MCF 10A (cell line): ENCODE data around the gene NUP210L. TPM values are rescaled to one million over a fixed set of nuclear protein-coding genes. Genes with fewer than 3 reads are reported as not detected.
"Not testable (repeated sequence)": the region's sequence is repeated elsewhere in the genome, so short reads cannot be mapped to it uniquely, and the experiment has no call there.

Source experiments
- BruUV-seq: library from RNA; stranded (reverse); fragments of 400-500 nt; replicated peaks from 2 replicates; lab custom pipeline; 2021; lab: Mats Ljungman, UMichigan
- CTCF ChIA-PET: fragments of 300-600 bp; sonication (Branson Sonifier 250); formaldehyde crosslinking; extraction: SDS; loops from one replicate; lab custom pipeline; 2021; ENCODE audit warnings: antibody characterized with exemption, inconsistent platforms; lab: Yijun Ruan, JAX
- POLR2A ChIA-PET: fragments of 300-600, 350-650 bp; sonication (Branson Sonifier 250); formaldehyde crosslinking; extraction: SDS; loops from one replicate; lab custom pipeline; 2020; ENCODE audit warnings: antibody characterized with exemption, inconsistent platforms; lab: Yijun Ruan, JAX
- DNase-seq: peaks from one replicate; pipeline ENCODE4 v3.0.0-alpha.2; 2018; ENCODE audit not compliant: unreplicated experiment
- H3K27ac Mint-ChIP-seq: one replicate; pipeline ENCODE4 v1.8.0; 2022; ENCODE audit warnings: mild to moderate bottlenecking, low read depth, mixed read lengths; ENCODE audit not compliant: unreplicated experiment
- H3K27me3 Mint-ChIP-seq: one replicate; pipeline ENCODE4 v1.8.0; 2022; ENCODE audit warnings: mixed read lengths; ENCODE audit not compliant: insufficient read depth, unreplicated experiment
- H3K36me3 Mint-ChIP-seq: one replicate; pipeline ENCODE4 v1.8.0; 2022; ENCODE audit warnings: mild to moderate bottlenecking, moderate library complexity, mixed read lengths; ENCODE audit not compliant: insufficient read depth, unreplicated experiment
- H3K4me1 Mint-ChIP-seq: one replicate; pipeline ENCODE4 v1.8.0; 2022; ENCODE audit warnings: mixed read lengths; ENCODE audit not compliant: insufficient read depth, unreplicated experiment
- H3K4me3 Mint-ChIP-seq: one replicate; pipeline ENCODE4 v1.8.0; 2022; ENCODE audit warnings: mild to moderate bottlenecking, moderate library complexity, mixed read lengths; ENCODE audit not compliant: unreplicated experiment
- H3K9me3 Mint-ChIP-seq: one replicate; pipeline ENCODE4 v1.8.0; 2022; ENCODE audit warnings: mixed read lengths; ENCODE audit not compliant: unreplicated experiment
- intact Hi-C: fragments of 100-400 bp; cut with micrococcal nuclease; formaldehyde crosslinking; loops from 2 replicates; pipeline ENCODE4 v1.14.1; 2022
- total RNA-seq: library from RNA; stranded (reverse); gene quantifications from 2 replicates; pipeline ENCODE4 v1.2.3, GENCODE V29; 2022
- TF ChIP-seq, protein P1 (sequence below): fragments of 200-600 bp; IDR thresholded peaks from one replicate; pipeline ENCODE4 v1.8.0; 2022; ENCODE audit warnings: antibody characterized with exemption, mild to moderate bottlenecking; ENCODE audit not compliant: unreplicated experiment

The NUP210L gene
- total RNA-seq, 1 experiment from 2014 or later, result 0.05 TPM

DNA sequence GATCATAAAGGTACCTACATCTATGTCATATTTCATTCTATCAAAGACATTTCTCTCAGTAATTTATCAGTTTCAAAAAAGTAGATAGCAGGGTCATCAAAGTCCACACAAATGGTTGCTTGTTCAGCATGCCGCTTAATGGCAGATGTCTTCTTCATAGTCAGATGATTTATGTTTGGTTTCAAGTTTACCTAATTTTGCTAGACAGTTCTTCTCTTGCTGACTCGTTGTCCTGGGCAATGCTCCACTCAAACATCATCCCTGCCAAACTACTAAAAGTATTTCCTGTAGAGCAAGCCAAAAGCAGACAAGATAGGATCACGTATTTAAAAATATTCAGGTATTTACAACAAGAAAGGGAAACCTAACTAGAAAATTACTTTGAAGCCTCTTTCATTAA is 13.6 kb downstream of the NUP210L start:
- no TSS peak for BruUV-seq
- CTCF ChIA-PET, result interaction anchor here (0.6 kb wide), 1 partner anchor 98 kb away, joined by 3 read pairs; no protein-coding TSS in a partner anchor
- no peaks in the 10 kb centered on the region for H3K27me3 Mint-ChIP-seq
- TF ChIP-seq, protein P1, sequence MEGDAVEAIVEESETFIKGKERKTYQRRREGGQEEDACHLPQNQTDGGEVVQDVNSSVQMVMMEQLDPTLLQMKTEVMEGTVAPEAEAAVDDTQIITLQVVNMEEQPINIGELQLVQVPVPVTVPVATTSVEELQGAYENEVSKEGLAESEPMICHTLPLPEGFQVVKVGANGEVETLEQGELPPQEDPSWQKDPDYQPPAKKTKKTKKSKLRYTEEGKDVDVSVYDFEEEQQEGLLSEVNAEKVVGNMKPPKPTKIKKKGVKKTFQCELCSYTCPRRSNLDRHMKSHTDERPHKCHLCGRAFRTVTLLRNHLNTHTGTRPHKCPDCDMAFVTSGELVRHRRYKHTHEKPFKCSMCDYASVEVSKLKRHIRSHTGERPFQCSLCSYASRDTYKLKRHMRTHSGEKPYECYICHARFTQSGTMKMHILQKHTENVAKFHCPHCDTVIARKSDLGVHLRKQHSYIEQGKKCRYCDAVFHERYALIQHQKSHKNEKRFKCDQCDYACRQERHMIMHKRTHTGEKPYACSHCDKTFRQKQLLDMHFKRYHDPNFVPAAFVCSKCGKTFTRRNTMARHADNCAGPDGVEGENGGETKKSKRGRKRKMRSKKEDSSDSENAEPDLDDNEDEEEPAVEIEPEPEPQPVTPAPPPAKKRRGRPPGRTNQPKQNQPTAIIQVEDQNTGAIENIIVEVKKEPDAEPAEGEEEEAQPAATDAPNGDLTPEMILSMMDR, result no peak
- H3K4me3 Mint-ChIP-seq, result no peak overlapping the region
- H3K9me3 Mint-ChIP-seq, result no peaks in the 10 kb centered on the region
- intact Hi-C loops, result no loop called here
- POLR2A ChIA-PET, result interaction anchor here (0.6 kb wide), 1 partner anchor 114 kb away, joined by 3 read pairs; no protein-coding TSS in a partner anchor
- no peak for DNase-seq
- H3K27ac Mint-ChIP-seq, result peak overlapping the region; percentile 57
- no peaks in the 10 kb centered on the region for H3K36me3 Mint-ChIP-seq
- H3K4me1 Mint-ChIP-seq, result peaks cover 4% of the 10 kb centered on the region

DNA sequence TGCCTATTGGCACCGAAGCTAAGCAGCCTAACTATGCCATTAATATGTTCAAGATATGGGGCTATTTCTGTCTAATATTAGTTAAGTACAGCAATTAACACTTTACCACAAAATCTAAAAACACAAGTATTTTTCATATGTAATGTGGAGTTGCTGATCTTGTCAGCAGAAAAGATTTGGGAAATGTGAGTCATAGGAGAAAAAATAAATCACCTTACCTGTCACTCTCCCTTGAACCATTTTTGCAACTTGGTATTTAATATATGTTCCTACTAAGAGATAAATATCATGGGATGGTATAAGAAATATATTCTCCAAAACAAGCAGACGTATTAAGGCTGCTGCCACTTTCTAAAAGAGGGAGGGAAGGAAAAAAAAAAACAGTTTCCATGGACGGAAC is 17.0 kb downstream of the NUP210L start:
- POLR2A ChIA-PET, result interaction anchor here (0.6 to 1.7 kb wide), 5 partner anchors 12 to 1867 kb away, joined by 3 to 6 read pairs (median 4); no protein-coding TSS in a partner anchor
- Mint-ChIP-seq H3K4me3 (no peak overlapping the region), H3K4me1 (peaks cover 4% of the 10 kb centered on the region), H3K27ac (no peak overlapping the region), H3K9me3 (no peaks in the 10 kb centered on the region), H3K27me3 (no peaks in the 10 kb centered on the region), H3K36me3 (no peaks in the 10 kb centered on the region)
- no TSS peak for BruUV-seq
- CTCF ChIA-PET, result interaction anchor here (0.6 to 0.7 kb wide), 4 partner anchors 9 to 916 kb away, joined by 3 to 5 read pairs (median 4); no protein-coding TSS in a partner anchor
- TF ChIP-seq, protein P1, result no peak
- no peak for DNase-seq
- intact Hi-C loops, result no loop called here

DNA sequence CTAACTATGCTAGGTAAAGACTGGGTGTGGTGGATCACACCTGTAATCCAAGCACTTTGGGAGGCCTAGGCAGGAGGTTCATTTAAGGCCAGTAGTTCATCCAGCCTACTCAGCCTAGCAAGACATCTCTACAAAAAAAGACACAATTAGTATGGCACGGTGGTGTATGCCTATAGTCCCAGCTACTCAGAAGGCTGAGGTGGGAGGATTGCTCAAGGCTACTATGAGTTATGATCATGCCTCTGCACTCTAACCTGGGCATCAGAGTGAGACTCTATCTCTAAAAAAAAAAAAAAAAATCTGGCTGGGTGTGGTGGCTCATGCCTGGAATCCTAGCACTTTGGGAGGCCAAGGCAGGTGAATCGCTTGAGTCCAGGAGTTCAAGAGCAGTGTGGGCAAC is 21.6 kb downstream of the NUP210L start:
- no peaks in the 10 kb centered on the region for H3K36me3 Mint-ChIP-seq
- no peaks in the 10 kb centered on the region for H3K4me1 Mint-ChIP-seq
- no peaks in the 10 kb centered on the region for H3K9me3 Mint-ChIP-seq
- no peak overlapping the region for H3K27ac Mint-ChIP-seq
- TF ChIP-seq, protein P1, result no peak
- DNase-seq, result no peak
- no TSS peak for BruUV-seq
- intact Hi-C loops, result no loop called here
- CTCF ChIA-PET, result no interaction called here
- H3K27me3 Mint-ChIP-seq, result no peaks in the 10 kb centered on the region
- no peak overlapping the region for H3K4me3 Mint-ChIP-seq
- POLR2A ChIA-PET, result interaction anchor here (0.6 kb wide), 1 partner anchor 115 kb away, joined by 3 read pairs; no protein-coding TSS in a partner anchor

DNA sequence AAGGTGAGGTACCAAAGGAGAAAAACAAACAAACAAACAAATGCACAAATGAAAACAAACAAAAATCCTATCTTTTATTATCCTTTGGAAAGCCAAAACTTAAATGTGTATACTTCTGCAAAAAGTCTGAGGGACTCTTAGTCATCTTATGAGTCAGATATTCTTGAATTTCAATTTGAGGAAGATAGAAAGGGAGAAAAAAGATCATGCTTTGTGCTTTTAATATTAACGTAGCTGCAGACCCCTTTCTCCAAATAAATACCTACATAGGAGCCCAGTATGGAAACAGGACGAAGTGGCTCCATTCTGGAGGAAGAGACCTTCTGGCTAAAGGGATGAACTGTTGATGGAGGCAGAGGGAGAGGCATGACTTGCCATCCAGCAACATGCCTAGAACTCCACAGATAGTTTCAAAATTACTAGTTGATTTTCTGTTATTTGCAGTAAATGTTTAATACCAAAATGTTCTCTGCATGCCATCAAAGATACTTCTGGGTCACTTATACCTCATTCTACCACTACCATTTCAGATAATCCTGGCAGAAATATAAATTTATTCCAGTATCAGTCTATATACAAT is 25.4 kb downstream of the NUP210L start:
- POLR2A ChIA-PET, result interaction anchor here (0.9 kb wide), 1 partner anchor 30 kb away, joined by 3 read pairs; no protein-coding TSS in a partner anchor
- Mint-ChIP-seq H3K4me3 (no peak overlapping the region), H3K9me3 (peaks cover 7% of the 10 kb centered on the region), H3K27ac (no peak overlapping the region), H3K36me3 (no peaks in the 10 kb centered on the region), H3K4me1 (no peaks in the 10 kb centered on the region), H3K27me3 (no peaks in the 10 kb centered on the region)
- intact Hi-C loops, result no loop called here
- CTCF ChIA-PET, result interaction anchor here (0.6 to 1.0 kb wide), 3 partner anchors 120 to 1798 kb away, joined by 3 to 4 read pairs (median 3); no protein-coding TSS in a partner anchor
- TF ChIP-seq, protein P1, result no peak
- no TSS peak for BruUV-seq
- DNase-seq, result no peak

DNA sequence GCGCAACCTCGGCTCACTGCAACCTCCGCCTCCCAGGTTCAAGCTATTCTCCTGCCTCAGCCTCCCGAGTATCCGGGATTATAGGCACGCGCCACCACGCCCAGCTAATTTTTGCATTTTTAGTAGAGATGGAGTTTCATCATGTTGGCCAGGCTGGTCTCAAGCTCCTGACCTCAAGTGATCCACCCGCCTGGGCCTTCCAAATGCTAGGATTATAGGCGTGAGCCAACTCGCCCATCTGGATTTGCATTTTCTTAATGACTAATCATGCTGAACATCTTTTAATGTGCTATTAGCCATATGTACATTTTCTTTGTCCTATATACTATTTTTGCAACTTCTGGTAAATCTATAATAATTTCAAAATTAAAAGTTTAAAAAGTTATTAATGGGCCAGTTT is 31.7 kb downstream of the NUP210L start:
- intact Hi-C loops, H3K27me3 Mint-ChIP-seq, H3K9me3 Mint-ChIP-seq, H3K4me3 Mint-ChIP-seq, DNase-seq, H3K36me3 Mint-ChIP-seq, BruUV-seq, H3K27ac Mint-ChIP-seq, H3K4me1 Mint-ChIP-seq: not testable (repeated sequence)
- ChIA-PET POLR2A (interaction anchor here (0.6 kb wide), 1 partner anchor 484 kb away, joined by 3 read pairs; no protein-coding TSS in a partner anchor), CTCF (interaction anchor here (0.5 kb wide), 1 partner anchor 102 kb away, joined by 4 read pairs; no protein-coding TSS in a partner anchor)
